Large intestine (tissue), 3 donors: Measurements from ENCODE around the gene OR52A1. TPM values are rescaled to one million over a fixed set of nuclear protein-coding genes. Genes with fewer than 3 reads are reported as not detected.

ENCODE experiments used
- DNase-seq, 2 donors: peaks; one replicate each; pipeline versions ENCODE4 v3.0.0 to v3.0.0-alpha.2; 2013
- H3K27ac ChIP-seq: one replicate; pipeline ENCODE4 v1.5.1; 2013; ENCODE audit warnings: low read length
- H3K27me3 ChIP-seq: 2 replicates; pipeline ENCODE4 v1.6.1; 2013; ENCODE audit warnings: low read length; ENCODE audit not compliant: control insufficient read depth, insufficient read depth
- H3K36me3 ChIP-seq: 2 replicates; pipeline ENCODE4 v1.6.1; 2013; ENCODE audit warnings: low read length; ENCODE audit not compliant: control insufficient read depth, insufficient read depth
- H3K4me1 ChIP-seq: one replicate; pipeline ENCODE4 v1.6.1; 2013; ENCODE audit warnings: low read length; ENCODE audit not compliant: control insufficient read depth, insufficient read depth
- H3K4me3 ChIP-seq: one replicate; pipeline ENCODE4 v1.5.1; 2013; ENCODE audit warnings: low read length
- H3K9me3 ChIP-seq: one replicate; pipeline ENCODE4 v1.6.1; 2013; ENCODE audit warnings: mild to moderate bottlenecking, low read depth, low read length, moderate library complexity; ENCODE audit not compliant: control insufficient read depth
- WGBS: methylation state at CpG from one replicate; pipeline ENCODE4 v1.1.5; 2013; ENCODE audit warnings: low lambda C conversion rate; ENCODE audit not compliant: insufficient coverage; 5-methylcytosine and 5-hydroxymethylcytosine counted together
- polyA plus RNA-seq: library from polyadenylated mRNA; unstranded; fragments of 120-200 nt; gene quantifications from one replicate; pipeline ENCODE4 v1.2.1, GENCODE V29; 2013

OR52A1 gene
- polyA plus RNA-seq, 1 donor: not detected

GRCh38 chr11:5102246-5102645 is 52.3 kb downstream of the OR52A1 start:
- Histone ChIP-seq H3K9me3 (no peaks in the 10 kb centered on the region), H3K27me3 (no peaks in the 10 kb centered on the region), H3K36me3 (no peaks in the 10 kb centered on the region), H3K27ac (no peak overlapping the region), H3K4me1 (no peaks in the 10 kb centered on the region), H3K4me3 (no peak overlapping the region)
- no CpG with 5 or more reads among the region's 2 CpGs for WGBS
- DNase-seq: no peak

GRCh38 chr11:5096011-5096410 is 58.5 kb downstream of the OR52A1 start:
- Histone ChIP-seq H3K4me1 (no peaks in the 10 kb centered on the region), H3K27ac (no peak overlapping the region), H3K27me3 (no peaks in the 10 kb centered on the region), H3K36me3 (no peaks in the 10 kb centered on the region), H3K9me3 (no peaks in the 10 kb centered on the region), H3K4me3 (no peak overlapping the region)
- WGBS: 100% methylated on average over 1 of the region's 2 CpGs
- no peak for DNase-seq

Other genes starting within 250 kb of the OR52A1 start
- gene OR51G2, start 235.4 kb downstream of the OR52A1 start, polyA plus RNA-seq: not detected
- gene OR51G1, start 230.4 kb downstream of the OR52A1 start, polyA plus RNA-seq: not detected
- gene OR51A4, start 207.2 kb downstream of the OR52A1 start, polyA plus RNA-seq: not detected
- gene OR51A2, start 199.0 kb downstream of the OR52A1 start, polyA plus RNA-seq: not detected
- gene OR51L1, start 159.9 kb downstream of the OR52A1 start, polyA plus RNA-seq: not detected
- not detected for gene OR52J3, start 108.2 kb downstream of the OR52A1 start, polyA plus RNA-seq
- not detected for gene OR52E2, start 95.1 kb downstream of the OR52A1 start, polyA plus RNA-seq
- not detected for gene OR52E1, start 85.2 kb downstream of the OR52A1 start, polyA plus RNA-seq
- gene OR52A5, start 16.4 kb downstream of the OR52A1 start, polyA plus RNA-seq: not detected
- not detected for gene OR51V1, start 45.9 kb upstream of the OR52A1 start, polyA plus RNA-seq
- 175 TPM for gene HBB, start 72.3 kb upstream of the OR52A1 start, polyA plus RNA-seq
- gene HBD, start 79.7 kb upstream of the OR52A1 start, polyA plus RNA-seq: 0.09 TPM
- gene HBG1, start 95.1 kb upstream of the OR52A1 start, polyA plus RNA-seq: 9.7 TPM
- 2,367 TPM for gene HBG2, start 100.0 kb upstream of the OR52A1 start, polyA plus RNA-seq
- gene HBE1, start 115.2 kb upstream of the OR52A1 start, polyA plus RNA-seq: 5.6 TPM
- gene OR51B4, start 147.2 kb upstream of the OR52A1 start, polyA plus RNA-seq: 0.07 TPM
- gene OR51B2, start 169.5 kb upstream of the OR52A1 start, polyA plus RNA-seq: not detected
- gene OR51B5, start 188.8 kb upstream of the OR52A1 start, polyA plus RNA-seq: 0.30 TPM
- gene OR51B6, start 196.8 kb upstream of the OR52A1 start, polyA plus RNA-seq: not detected
- not detected for gene OR51M1, start 229.1 kb upstream of the OR52A1 start, polyA plus RNA-seq